Naive thymus-derived CD8-positive, alpha-beta T cell (primary cell): ENCODE measurements around the gene ATPAF2. TPM values are rescaled to one million over a fixed set of nuclear protein-coding genes. Genes with fewer than 3 reads are reported as not detected.
A peak's percentile ranks its signal among the peaks of the same experiment; 100 is the strongest.

Source experiments
- ATAC-seq, 2 donors: fragments of 150-1000 bp; cut with Tn5 transposase in 1 of 2; sonication (Bioruptor Pico), chemical (Tn5 transposase) in 1 of 2; 1 replicate in 1 of 2; 2 replicates in 1 of 2; pipeline ENCODE4 v1.10.0; 2021; ENCODE audit warnings: mild to moderate bottlenecking in 2 of 2, moderate library complexity in 2 of 2
- POLR2A ChIA-PET: fragments of 350-600 bp; sonication (Branson Sonifier 250); formaldehyde crosslinking; loops from one replicate; lab custom pipeline; 2021; ENCODE audit warnings: antibody characterized with exemption; lab: Charles Lee
- DNase-seq, 10 donors: peaks; one replicate each; pipeline versions ENCODE4 v3.0.0 to v3.0.0-alpha.2; 2020 to 2022
- H3K27ac Mint-ChIP-seq, 10 donors: one replicate each; pipeline ENCODE4 v1.8.0; 2020 to 2022; ENCODE audit warnings: mild to moderate bottlenecking in 10 of 10, mixed read lengths in 10 of 10, moderate library complexity in 4 of 10, inconsistent platforms in 1 of 10
- H3K27me3 Mint-ChIP-seq, 5 donors: one replicate each; pipeline ENCODE4 v1.8.0; 2021 to 2022; ENCODE audit warnings: mixed read lengths in 5 of 5
- H3K36me3 Mint-ChIP-seq, 3 donors: one replicate each; pipeline ENCODE4 v1.8.0; 2020 to 2022; ENCODE audit warnings: mixed read lengths in 3 of 3, mild to moderate bottlenecking in 2 of 3, inconsistent platforms in 1 of 3
- H3K4me1 Mint-ChIP-seq, 4 donors: one replicate each; pipeline ENCODE4 v1.8.0; 2021 to 2022; ENCODE audit warnings: mixed read lengths in 4 of 4
- H3K4me3 Mint-ChIP-seq, 10 donors: one replicate each; pipeline ENCODE4 v1.8.0; 2020 to 2022; ENCODE audit warnings: mild to moderate bottlenecking in 10 of 10, mixed read lengths in 10 of 10, moderate library complexity in 6 of 10, inconsistent platforms in 1 of 10
- H3K9me3 Mint-ChIP-seq, 9 donors: one replicate each; pipeline ENCODE4 v1.8.0; 2020 to 2022; ENCODE audit warnings: mixed read lengths in 9 of 9, mild to moderate bottlenecking in 3 of 9, inconsistent platforms in 1 of 9, moderate library complexity in 1 of 9
- polyA plus RNA-seq, 3 donors: library from polyadenylated mRNA; unstranded; fragments of 300-500 nt; fragmentation: Illumina TruSeq; gene quantifications; one replicate each; pipeline ENCODE4 v1.2.3, GENCODE V29; 2021
- total RNA-seq, 8 experiments: library from RNA in 2 of 8; stranded (reverse) in 2 of 8; gene quantifications; one replicate each; pipeline ENCODE4 v1.2.3 and lab custom pipeline; 2021 to 2026

ATPAF2 gene
- total and polyA plus RNA-seq, 5 experiments from 2014 or later: 15.3 to 28.7 (median 21.8) TPM

DNA sequence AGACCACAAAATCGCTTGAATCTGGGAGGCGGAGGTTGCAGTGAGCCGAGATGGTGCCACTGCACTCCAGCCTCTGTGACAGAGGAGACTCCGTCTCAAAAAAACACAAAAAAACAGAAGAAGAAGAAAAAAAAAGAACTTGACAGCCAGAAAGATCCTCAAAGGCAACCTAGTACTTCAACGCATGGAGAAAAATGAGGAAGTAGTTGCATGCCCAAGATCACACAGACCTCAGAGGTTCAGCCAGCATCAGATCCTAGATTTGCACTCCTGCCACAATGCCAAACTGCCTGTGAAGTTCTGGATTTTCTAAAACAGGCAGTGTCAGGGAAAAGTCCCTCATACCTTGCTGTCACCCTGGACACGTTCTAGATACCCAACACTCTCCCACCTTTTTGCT lies 1.5 kb downstream of the ATPAF2 start:
- DNase-seq (no peak), ATAC-seq (no peak)
- H3K4me3 Mint-ChIP-seq: peak overlapping the region; percentile 40 to 100 (median 98)
- peak overlapping the region in 6 of 10 donors; percentile 17 to 96 (median 62) for H3K27ac Mint-ChIP-seq
- POLR2A ChIA-PET: interaction anchor here (0.8 to 2.0 kb wide), 3 partner anchors 65 to 252 kb away, joined by 3 to 10 read pairs (median 4); partner anchors contain the start of genes ALKBH5, DRC3 and TOM1L2
- H3K27me3 Mint-ChIP-seq: no peaks in the 10 kb centered on the region
- H3K9me3 Mint-ChIP-seq: no peaks in the 10 kb centered on the region
- H3K4me1 Mint-ChIP-seq: peaks cover 37 to 67% (median 63%) of the 10 kb centered on the region in 4 donors
- no peaks in the 10 kb centered on the region for H3K36me3 Mint-ChIP-seq

DNA sequence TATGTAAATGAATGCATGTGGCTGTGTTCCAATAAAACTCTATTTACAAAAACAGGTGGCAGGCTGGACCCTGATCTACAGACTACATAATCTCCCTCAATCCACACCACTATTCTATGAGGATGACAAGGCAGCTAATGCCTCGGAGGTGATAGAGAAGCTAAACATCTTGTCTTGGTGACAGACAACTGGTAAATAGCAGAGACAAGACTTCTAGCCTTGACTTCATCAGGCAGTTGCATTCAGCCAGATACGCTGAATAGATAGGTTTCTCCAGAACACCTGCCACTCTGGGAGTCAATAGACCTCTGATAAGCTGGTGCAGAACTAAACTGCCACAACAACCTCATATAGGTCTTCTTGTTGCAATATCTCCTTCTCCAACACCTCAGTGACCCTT lies 3.3 kb downstream of the ATPAF2 start:
- H3K27ac Mint-ChIP-seq: peak overlapping the region in 2 of 10 donors; percentile 53 to 57
- H3K27me3 Mint-ChIP-seq: no peaks in the 10 kb centered on the region
- POLR2A ChIA-PET: interaction anchor here (0.7 kb wide), 1 partner anchor 100 kb away, joined by 4 read pairs; no protein-coding TSS in a partner anchor
- ATAC-seq (no peak), DNase-seq (no peak)
- peaks cover 29 to 56% (median 49%) of the 10 kb centered on the region in 4 donors for H3K4me1 Mint-ChIP-seq
- H3K36me3 Mint-ChIP-seq: no peaks in the 10 kb centered on the region
- H3K4me3 Mint-ChIP-seq: peak overlapping the region in 1 of 10 donors; percentile 28
- no peaks in the 10 kb centered on the region for H3K9me3 Mint-ChIP-seq

DNA sequence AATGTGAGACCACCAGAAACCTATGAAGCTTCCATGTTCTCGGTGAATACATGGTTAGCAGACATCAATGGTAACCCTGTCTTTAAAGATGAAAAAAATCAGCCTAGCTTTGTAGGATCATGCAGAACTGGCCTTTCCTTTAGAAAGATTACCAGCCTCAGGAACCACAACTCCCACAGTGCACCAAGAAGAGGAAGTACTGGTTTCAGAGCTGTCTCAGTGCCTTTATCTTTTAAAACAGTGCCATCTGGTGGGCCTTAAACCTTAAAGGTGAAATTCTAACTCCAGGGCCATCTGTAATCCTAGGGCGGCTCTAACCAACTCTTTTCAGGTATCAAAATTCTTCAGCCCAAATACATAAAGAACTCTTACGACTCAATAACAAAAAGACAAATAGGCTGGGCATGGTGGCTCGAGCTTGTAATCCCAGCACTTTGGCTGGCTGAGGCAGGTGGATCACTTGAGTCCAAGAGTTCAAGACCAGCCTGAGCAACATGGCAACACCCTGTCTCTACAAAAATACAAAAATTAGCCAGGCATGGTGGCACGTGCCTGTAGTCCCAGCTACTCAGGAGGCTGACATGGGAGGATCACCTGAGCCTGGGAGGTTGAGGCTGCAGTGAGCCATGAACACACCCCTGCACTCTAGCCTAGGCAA lies 5.4 kb downstream of the ATPAF2 start:
- Mint-ChIP-seq H3K36me3 (no peaks in the 10 kb centered on the region), H3K27ac (peak overlapping the region in 6 of 10 donors; percentile 8 to 81 (median 44)), H3K9me3 (no peaks in the 10 kb centered on the region), H3K27me3 (no peaks in the 10 kb centered on the region), H3K4me3 (peak overlapping the region in 1 of 10 donors; percentile 2), H3K4me1 (peaks cover 21 to 42% (median 39%) of the 10 kb centered on the region in 4 donors)
- DNase-seq (peak in 9 of 10 donors; percentile 28 to 78 (median 65)), ATAC-seq (peak; percentile 97 to 99)
- POLR2A ChIA-PET: interaction anchor here (0.6 to 1.3 kb wide), 9 partner anchors 12 to 471 kb away, joined by 3 to 10 read pairs (median 3); partner anchors contain the start of gene SREBF1

DNA sequence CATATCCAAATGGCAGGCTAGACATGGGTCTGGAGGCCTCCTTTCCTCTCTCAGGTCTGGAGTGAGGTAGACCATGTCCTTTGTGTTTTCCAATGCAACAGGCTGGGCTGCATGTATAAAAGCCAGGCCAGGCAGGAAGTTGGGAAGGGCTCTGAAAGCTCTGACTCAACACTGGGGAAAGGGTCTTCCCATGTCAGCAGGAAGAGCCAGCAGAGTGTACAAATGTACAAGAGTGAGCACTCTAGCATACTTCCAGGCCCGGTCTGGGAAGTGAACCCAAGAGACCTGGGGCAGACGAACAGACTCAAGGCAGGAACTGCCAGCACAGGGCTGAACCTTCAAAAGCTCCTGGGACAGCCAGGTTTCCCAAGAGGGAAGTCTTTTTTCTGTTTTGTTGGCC lies 7.0 kb downstream of the ATPAF2 start:
- no peaks in the 10 kb centered on the region for H3K9me3 Mint-ChIP-seq
- peaks cover 0 to 4% (median 0%) of the 10 kb centered on the region in 3 donors for H3K36me3 Mint-ChIP-seq
- H3K27me3 Mint-ChIP-seq: no peaks in the 10 kb centered on the region
- H3K4me1 Mint-ChIP-seq: peaks cover 10 to 28% (median 26%) of the 10 kb centered on the region in 4 donors
- DNase-seq: no peak
- ATAC-seq: no peak
- H3K27ac Mint-ChIP-seq: peak overlapping the region in 1 of 10 donors; percentile 39
- POLR2A ChIA-PET: interaction anchor here (0.6 kb wide), 1 partner anchor 77 kb away, joined by 4 read pairs; no protein-coding TSS in a partner anchor
- no peak overlapping the region for H3K4me3 Mint-ChIP-seq

DNA sequence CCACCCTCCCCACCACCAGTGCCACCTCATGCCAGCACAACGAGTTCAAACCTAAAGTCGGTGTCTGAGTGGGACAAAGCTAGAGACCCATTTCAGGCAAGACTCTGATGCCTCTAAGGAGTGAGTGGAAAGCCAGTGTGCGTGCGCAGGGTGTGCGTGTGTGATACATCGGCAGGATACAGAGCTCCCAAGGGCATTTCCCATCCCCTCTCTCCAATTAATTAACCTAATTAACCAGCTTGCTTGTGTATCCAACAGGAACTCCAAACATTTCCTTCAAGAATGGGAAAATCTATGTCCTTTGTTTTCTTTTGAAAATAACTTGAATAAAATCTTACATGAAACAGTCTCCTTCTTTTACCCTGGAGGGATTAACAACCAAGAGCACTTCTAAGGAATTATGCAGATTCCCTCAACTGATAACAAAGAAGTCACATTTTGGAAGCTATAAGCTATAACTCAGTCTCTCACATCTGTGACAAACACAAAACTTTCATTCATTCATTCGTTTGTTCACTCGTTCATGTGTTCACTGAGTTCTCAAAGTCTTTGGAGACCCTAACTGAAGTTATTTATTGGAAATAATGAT lies 9.9 kb downstream of the ATPAF2 start:
- no peaks in the 10 kb centered on the region for H3K9me3 Mint-ChIP-seq
- DNase-seq (no peak), ATAC-seq (no peak)
- H3K27me3 Mint-ChIP-seq: no peaks in the 10 kb centered on the region
- H3K36me3 Mint-ChIP-seq: peaks cover 0 to 12% (median 0%) of the 10 kb centered on the region in 3 donors
- H3K4me3 Mint-ChIP-seq: no peak overlapping the region
- POLR2A ChIA-PET: interaction anchor here (0.6 to 1.4 kb wide), 2 partner anchors 11 to 57 kb away, joined by 3 to 7 read pairs; partner anchors contain the start of genes DRC3 and TOM1L2
- H3K27ac Mint-ChIP-seq: no peak overlapping the region
- H3K4me1 Mint-ChIP-seq: peaks cover 17 to 43% (median 35%) of the 10 kb centered on the region in 4 donors

DNA sequence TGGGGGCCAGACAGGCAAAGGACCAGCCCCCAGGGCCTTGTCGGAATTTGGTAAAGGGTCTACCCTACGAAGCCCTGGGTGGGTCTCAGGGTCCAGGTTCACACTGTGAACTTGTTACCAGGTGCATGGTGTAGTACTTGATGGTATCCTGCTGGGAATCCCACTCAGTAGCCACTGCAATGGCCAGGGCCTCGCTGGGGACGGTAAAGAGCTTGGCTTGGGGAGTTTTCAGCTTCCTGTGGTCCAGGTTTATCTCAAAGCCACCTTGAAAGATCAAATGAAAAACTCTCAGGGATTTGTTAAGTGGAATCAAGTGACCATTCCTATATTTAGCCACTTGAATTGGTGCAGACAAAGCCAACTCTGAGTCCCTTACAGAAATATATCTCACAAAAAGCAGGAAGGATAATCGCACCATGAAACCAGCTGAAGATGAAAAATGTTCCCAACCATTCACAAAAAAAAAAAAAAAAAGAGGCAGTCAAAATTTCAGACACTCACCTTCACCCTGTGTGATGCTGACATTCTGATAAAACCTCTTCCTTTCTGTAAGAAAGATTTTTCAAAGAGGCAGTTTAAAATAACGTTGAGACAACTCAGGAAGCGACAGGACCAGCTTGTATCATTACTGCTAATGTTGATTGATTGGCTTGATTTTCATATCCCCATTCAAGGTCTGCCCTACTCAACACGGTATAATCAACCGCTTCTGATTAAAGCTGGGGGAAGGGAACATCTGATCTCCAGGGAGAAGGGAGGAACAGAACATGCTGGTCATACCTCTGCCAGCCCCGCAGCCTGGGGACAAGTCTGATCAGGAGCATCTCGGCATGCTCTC lies 10.6 kb downstream of the ATPAF2 start:
- H3K27ac Mint-ChIP-seq: peak overlapping the region in 1 of 10 donors; percentile 20
- POLR2A ChIA-PET: interaction anchor here (0.6 to 1.4 kb wide), 2 partner anchors 12 to 56 kb away, joined by 3 to 7 read pairs; partner anchors contain the start of genes DRC3 and TOM1L2

DNA sequence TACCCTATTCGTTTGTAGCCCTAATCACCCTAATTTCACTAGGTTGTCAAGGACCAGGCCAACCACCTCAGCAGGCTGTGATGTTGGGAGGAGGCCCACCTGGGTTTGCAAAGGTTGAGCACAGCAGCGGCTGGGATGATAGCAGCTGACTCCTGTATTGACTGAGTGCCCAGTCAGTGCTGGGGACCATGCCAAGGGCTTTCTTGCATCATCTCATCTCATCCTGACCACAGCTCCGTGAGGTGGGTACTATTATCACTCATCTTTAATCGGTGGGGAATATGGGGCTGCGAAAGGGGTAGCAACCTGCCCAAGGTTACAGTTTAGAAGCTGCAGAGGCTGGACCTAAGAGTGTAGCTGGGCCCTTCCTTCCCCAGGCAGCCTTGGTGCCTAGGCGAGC lies 11.7 kb downstream of the ATPAF2 start:
- no peak for ATAC-seq
- Mint-ChIP-seq H3K36me3 (peaks cover 0 to 19% (median 0%) of the 10 kb centered on the region in 3 donors), H3K9me3 (no peaks in the 10 kb centered on the region), H3K4me1 (peaks cover 9 to 29% (median 19%) of the 10 kb centered on the region in 4 donors), H3K27ac (no peak overlapping the region), H3K4me3 (no peak overlapping the region), H3K27me3 (no peaks in the 10 kb centered on the region)
- POLR2A ChIA-PET: no interaction called here
- no peak for DNase-seq

More for the DNA sequence above, 10.6 kb downstream of the ATPAF2 start:
- Mint-ChIP-seq H3K4me3 (no peak overlapping the region), H3K4me1 (peaks cover 14 to 38% (median 30%) of the 10 kb centered on the region in 4 donors), H3K36me3 (peaks cover 0 to 15% (median 0%) of the 10 kb centered on the region in 3 donors), H3K9me3 (no peaks in the 10 kb centered on the region), H3K27me3 (no peaks in the 10 kb centered on the region)
- ATAC-seq (no peak), DNase-seq (no peak)

DNA sequence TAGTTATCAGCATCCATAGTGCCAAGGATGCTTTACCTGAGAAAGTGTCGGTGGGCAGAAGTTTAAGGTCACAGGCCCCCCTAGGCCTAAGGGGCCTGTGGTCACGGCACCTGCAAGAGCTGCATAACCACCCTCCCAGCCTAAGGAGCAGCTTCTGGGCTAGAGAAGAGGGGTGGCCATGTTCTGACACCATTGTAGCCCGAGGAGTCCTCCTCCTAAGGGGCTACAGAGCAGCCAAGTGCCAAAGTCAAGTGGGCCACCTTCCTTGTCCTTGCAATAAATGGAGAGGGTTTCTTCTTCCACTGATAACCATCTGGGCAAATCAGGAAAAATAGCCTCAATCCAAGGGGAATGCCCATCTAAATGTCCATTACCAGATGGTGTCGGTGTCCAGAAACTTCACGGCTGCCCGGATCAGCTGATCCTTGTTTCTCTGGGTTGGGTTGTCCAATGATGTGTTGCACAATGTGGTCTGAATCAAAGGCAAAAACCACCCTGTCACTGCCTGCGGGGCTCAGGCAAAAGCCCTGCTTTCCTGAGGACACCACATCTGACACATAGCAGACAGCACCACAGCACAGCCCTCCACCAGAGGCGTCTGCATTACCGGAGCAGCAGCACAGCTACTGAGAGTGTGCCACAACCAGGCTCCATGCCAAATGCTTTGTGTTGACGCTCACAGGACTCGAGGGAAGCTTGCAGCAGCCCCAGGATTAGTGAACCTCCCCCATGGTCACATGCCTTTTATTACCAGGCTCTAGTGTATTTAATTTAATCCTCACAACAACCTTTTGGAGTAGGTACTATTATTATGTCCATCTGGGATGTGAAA lies 12.8 kb downstream of the ATPAF2 start:
- ATAC-seq (peak; percentile 99 to 100), DNase-seq (peak; percentile 23 to 79 (median 66))
- peak overlapping the region in 8 of 10 donors; percentile 17 to 66 (median 38) for H3K4me3 Mint-ChIP-seq
- peak overlapping the region in 9 of 10 donors; percentile 38 to 87 (median 72) for H3K27ac Mint-ChIP-seq
- POLR2A ChIA-PET: interaction anchor here (0.7 to 1.0 kb wide), 2 partner anchors 68 to 92 kb away, joined by 3 read pairs; no protein-coding TSS in a partner anchor
- peaks cover 9 to 29% (median 16%) of the 10 kb centered on the region in 4 donors for H3K4me1 Mint-ChIP-seq
- H3K36me3 Mint-ChIP-seq: peaks cover 0 to 26% (median 0%) of the 10 kb centered on the region in 3 donors
- no peaks in the 10 kb centered on the region for H3K27me3 Mint-ChIP-seq
- no peaks in the 10 kb centered on the region for H3K9me3 Mint-ChIP-seq

DNA sequence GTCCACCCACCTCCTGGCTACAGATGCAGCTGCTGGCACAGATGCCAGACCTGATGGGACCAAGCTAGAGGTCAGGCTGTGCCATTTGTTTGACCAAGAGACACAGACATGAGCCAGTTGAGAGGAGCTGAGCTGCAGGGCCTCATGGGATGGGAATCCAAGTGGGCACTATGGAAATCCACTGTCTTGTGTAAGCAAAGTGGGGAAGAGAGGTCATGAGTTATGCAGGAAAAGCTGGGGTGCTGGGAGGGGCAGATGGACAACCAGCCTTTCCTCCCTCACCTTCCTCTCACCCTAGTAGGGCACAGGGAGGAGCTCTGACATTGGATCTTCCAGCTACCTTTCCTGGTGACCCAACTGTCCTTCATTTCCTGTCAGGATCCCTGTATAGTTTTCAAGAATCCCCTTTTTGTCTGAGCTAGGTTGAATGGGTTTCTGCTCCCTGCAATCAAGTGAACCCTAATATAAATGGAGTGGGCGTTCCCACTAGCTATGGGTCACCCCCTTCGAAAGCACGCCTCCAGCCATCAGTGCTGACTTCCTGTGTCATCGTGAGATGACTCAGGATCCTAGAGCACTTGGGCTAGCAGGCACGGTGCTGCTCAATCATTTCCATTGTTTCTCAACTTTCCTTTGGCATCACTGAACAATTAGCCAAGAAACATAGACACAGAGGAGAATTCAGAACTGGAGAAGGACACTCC lies 13.6 kb downstream of the ATPAF2 start:
- peaks cover 9 to 29% (median 16%) of the 10 kb centered on the region in 4 donors for H3K4me1 Mint-ChIP-seq
- ATAC-seq (no peak), DNase-seq (no peak)
- H3K4me3 Mint-ChIP-seq: peak overlapping the region in 5 of 10 donors; percentile 14 to 66 (median 39)
- H3K36me3 Mint-ChIP-seq: peaks cover 0 to 26% (median 0%) of the 10 kb centered on the region in 3 donors
- H3K27me3 Mint-ChIP-seq: no peaks in the 10 kb centered on the region
- POLR2A ChIA-PET: interaction anchor here (1.1 kb wide), 1 partner anchor 213 kb away, joined by 3 read pairs; no protein-coding TSS in a partner anchor
- no peaks in the 10 kb centered on the region for H3K9me3 Mint-ChIP-seq
- H3K27ac Mint-ChIP-seq: peak overlapping the region in 8 of 10 donors; percentile 17 to 84 (median 58)

DNA sequence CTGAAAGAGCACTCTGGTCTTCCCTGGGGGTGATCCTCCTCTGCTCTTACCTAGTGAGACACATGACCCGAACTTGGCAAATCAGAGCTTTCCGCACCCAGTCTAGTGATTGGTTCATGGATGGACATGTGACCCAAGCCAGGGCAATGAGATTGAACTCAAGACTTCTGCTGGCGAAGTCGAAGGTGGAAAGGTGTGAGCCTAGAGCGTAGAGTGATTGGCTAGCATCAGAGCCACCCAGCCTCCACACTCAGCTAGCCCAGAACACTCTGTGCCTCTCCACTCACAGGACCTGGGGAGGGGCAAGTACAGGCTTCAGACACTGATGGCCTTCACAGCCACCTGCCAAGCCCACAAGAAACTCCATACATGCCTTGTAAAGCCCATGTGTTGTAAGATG lies 17.6 kb downstream of the ATPAF2 start:
- POLR2A ChIA-PET: interaction anchor here (1.7 kb wide), 1 partner anchor 12 kb away, joined by 3 read pairs; no protein-coding TSS in a partner anchor
- H3K4me3 Mint-ChIP-seq: no peak overlapping the region
- H3K9me3 Mint-ChIP-seq: no peaks in the 10 kb centered on the region
- peaks cover 4 to 14% (median 10%) of the 10 kb centered on the region in 4 donors for H3K4me1 Mint-ChIP-seq
- no peak for ATAC-seq
- no peak for DNase-seq
- no peak overlapping the region for H3K27ac Mint-ChIP-seq
- peaks cover 0 to 32% (median 5%) of the 10 kb centered on the region in 3 donors for H3K36me3 Mint-ChIP-seq
- H3K27me3 Mint-ChIP-seq: no peaks in the 10 kb centered on the region
